Measurements from ENCODE around the gene NUTM2F. TPM values are rescaled to one million over a fixed set of nuclear protein-coding genes. Genes with fewer than 3 reads are reported as not detected.
"Not testable (repeated sequence)": the region's sequence is repeated elsewhere in the genome, so short reads cannot be mapped to it uniquely, and the experiment has no call there.

NUTM2F gene
- polyA plus RNA-seq, 1 donor, result not detected

- not testable (repeated sequence) for DNase-seq (ENCODE audit: low read depth)
These were observed 13.1 kb downstream of the NUTM2F start for GRCh38 chr9:94315034-94315984.

- no peak for DNase-seq (ENCODE audit: low read depth)
These were observed 25.1 kb downstream of the NUTM2F start for GRCh38 chr9:94303321-94303720.

GRCh38 chr9:94302426-94302825, 26.0 kb downstream of the NUTM2F start:
- DNase-seq (ENCODE audit: low read depth), result no peak

GRCh38 chr9:94301583-94301982, 26.9 kb downstream of the NUTM2F start:
- DNase-seq (ENCODE audit: low read depth), result no peak

- DNase-seq (ENCODE audit: low read depth), result no peak
These were observed 27.8 kb downstream of the NUTM2F start for GRCh38 chr9:94300470-94301301.

GRCh38 chr9:94298949-94299599, 29.4 kb downstream of the NUTM2F start:
- DNase-seq (ENCODE audit: low read depth), result no peak

- DNase-seq (ENCODE audit: low read depth), result no peak
These were observed 38.8 kb downstream of the NUTM2F start for GRCh38 chr9:94289691-94290090.

- DNase-seq (ENCODE audit: low read depth), result no peak
These were observed 40.4 kb downstream of the NUTM2F start for GRCh38 chr9:94287877-94288513.

GRCh38 chr9:94286116-94286515, 42.3 kb downstream of the NUTM2F start:
- DNase-seq (ENCODE audit: low read depth), result no peak

GRCh38 chr9:94281101-94281500, 47.3 kb downstream of the NUTM2F start:
- DNase-seq (ENCODE audit: low read depth), result no peak

- DNase-seq (ENCODE audit: low read depth), result no peak
These were observed 47.9 kb downstream of the NUTM2F start for GRCh38 chr9:94280409-94280989.

- DNase-seq (ENCODE audit: low read depth), result no peak
These were observed 50.4 kb downstream of the NUTM2F start for GRCh38 chr9:94277885-94278536.

GRCh38 chr9:94277029-94277428, 51.4 kb downstream of the NUTM2F start:
- DNase-seq (ENCODE audit: low read depth), result not testable (repeated sequence)

GRCh38 chr9:94270009-94270408, 58.4 kb downstream of the NUTM2F start:
- DNase-seq (ENCODE audit: low read depth), result no peak

GRCh38 chr9:94269264-94269663, 59.2 kb downstream of the NUTM2F start:
- DNase-seq (ENCODE audit: low read depth), result no peak

Other genes starting within 250 kb of the NUTM2F start
- 8.3 TPM for gene PTPDC1, start 244.2 kb downstream of the NUTM2F start, polyA plus RNA-seq (ENCODE audit: insufficient read length)
- 4.3 TPM for gene ZNF169, start 69.3 kb downstream of the NUTM2F start, polyA plus RNA-seq (ENCODE audit: insufficient read length)
- 7.9 TPM for gene PCAT7, start 226.4 kb upstream of the NUTM2F start, polyA plus RNA-seq (ENCODE audit: insufficient read length)